Uterus (tissue), 2 donors: ENCODE results near the gene DEPDC5.

ENCODE experiments used
- CTCF ChIP-seq, 4 experiments: fragments of 200-600 bp in 2 of 4; fragments of 450-650 bp in 2 of 4; sonication (generic) in 2 of 4; IDR thresholded peaks; one replicate each; pipeline ENCODE4 v1.5.1; 2016 to 2019; ENCODE audit warnings: antibody characterized with exemption in 4 of 4, mild to moderate bottlenecking in 2 of 4, moderate library complexity in 1 of 4
- POLR2A ChIP-seq, 2 donors: fragments of 450-650 bp; IDR thresholded peaks; one replicate each; pipeline ENCODE4 v1.6.1; 2016; ENCODE audit warnings: antibody characterized with exemption in 2 of 2, mild to moderate bottlenecking in 1 of 2, moderate library complexity in 1 of 2

GRCh38 chr22:31789803-31790202 is 36.0 kb downstream of the DEPDC5 start:
- TF ChIP-seq CTCF (IDR thresholded peaks at IDR 0.05) (no peak), POLR2A (IDR thresholded peaks at IDR 0.05) (no peak)
